Calu3 (cell line): Measurements from ENCODE around the gene HIBADH. TPM values are rescaled to one million over a fixed set of nuclear protein-coding genes. Genes with fewer than 3 reads are reported as not detected.

Source experiments
- BruUV-seq: library from RNA; stranded (reverse); fragments of 400-500 nt; replicated peaks from 2 replicates; lab custom pipeline; 2021; lab: Mats Ljungman, UMichigan
- CTCF ChIA-PET: fragments of 300-600 bp; sonication (Branson Sonifier 250); formaldehyde crosslinking; loops from one replicate; lab custom pipeline; 2022; ENCODE audit warnings: antibody characterized with exemption; lab: Charles Lee
- DNase-seq: peaks from one replicate; pipeline ENCODE4 v3.0.0; 2022
- H3K27ac Mint-ChIP-seq: one replicate; pipeline ENCODE4 v1.8.0; 2022; ENCODE audit warnings: mixed read lengths; ENCODE audit not compliant: unreplicated experiment
- H3K27me3 Mint-ChIP-seq: one replicate; pipeline ENCODE4 v1.8.0; 2022; ENCODE audit warnings: mixed read lengths; ENCODE audit not compliant: unreplicated experiment
- H3K36me3 Mint-ChIP-seq: one replicate; pipeline ENCODE4 v1.8.0; 2022; ENCODE audit warnings: mild to moderate bottlenecking, moderate library complexity, mixed read lengths; ENCODE audit not compliant: insufficient read depth, unreplicated experiment
- H3K4me1 Mint-ChIP-seq: one replicate; pipeline ENCODE4 v1.8.0; 2022; ENCODE audit warnings: mild to moderate bottlenecking, low read depth, mixed read lengths; ENCODE audit not compliant: unreplicated experiment
- H3K4me3 Mint-ChIP-seq: one replicate; pipeline ENCODE4 v1.8.0; 2022; ENCODE audit warnings: mild to moderate bottlenecking, low read depth, moderate library complexity, mixed read lengths; ENCODE audit not compliant: unreplicated experiment
- H3K9me3 Mint-ChIP-seq: one replicate; pipeline ENCODE4 v1.8.0; 2022; ENCODE audit warnings: low read depth, mixed read lengths; ENCODE audit not compliant: unreplicated experiment
- intact Hi-C: fragments of 100-400 bp; cut with micrococcal nuclease; formaldehyde crosslinking; loops from one replicate; pipeline ENCODE4 v1.10.0; 2022; ENCODE audit not compliant: unreplicated experiment
- total RNA-seq: library from RNA; stranded (reverse); gene quantifications from 2 replicates; pipeline ENCODE4 v1.2.3, GENCODE V29; 2022
- TF ChIP-seq, protein P1 (sequence below): fragments of 200-600 bp; IDR thresholded peaks from one replicate; pipeline ENCODE4 v1.8.0; 2022; ENCODE audit warnings: antibody characterized with exemption; ENCODE audit not compliant: unreplicated experiment

The HIBADH gene
- total RNA-seq, 1 experiment from 2014 or later = 74.6 TPM

DNA sequence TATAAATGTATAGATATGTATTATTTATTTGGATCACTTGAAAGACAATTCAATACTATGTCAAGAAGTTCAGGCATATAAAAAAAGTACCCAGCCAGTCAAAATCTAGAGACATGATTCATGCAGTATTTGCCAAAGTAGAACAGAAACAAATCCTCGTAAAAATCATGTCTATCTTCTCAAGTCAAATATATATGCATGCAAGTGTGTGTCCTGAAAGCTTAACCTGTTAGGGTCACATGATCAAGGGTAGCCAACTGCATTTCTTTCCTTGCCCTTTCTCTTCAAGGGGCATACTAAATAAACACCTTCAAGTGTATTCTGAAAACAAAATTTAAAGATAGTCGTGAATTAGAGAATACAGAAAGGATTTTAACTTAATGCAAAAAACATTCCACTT is 107.0 kb downstream of the HIBADH start:
- Mint-ChIP-seq H3K36me3 (no peaks in the 10 kb centered on the region), H3K9me3 (no peaks in the 10 kb centered on the region), H3K27ac (no peak overlapping the region), H3K4me1 (no peaks in the 10 kb centered on the region), H3K27me3 (no peaks in the 10 kb centered on the region), H3K4me3 (no peak overlapping the region)
- TF ChIP-seq, protein P1, sequence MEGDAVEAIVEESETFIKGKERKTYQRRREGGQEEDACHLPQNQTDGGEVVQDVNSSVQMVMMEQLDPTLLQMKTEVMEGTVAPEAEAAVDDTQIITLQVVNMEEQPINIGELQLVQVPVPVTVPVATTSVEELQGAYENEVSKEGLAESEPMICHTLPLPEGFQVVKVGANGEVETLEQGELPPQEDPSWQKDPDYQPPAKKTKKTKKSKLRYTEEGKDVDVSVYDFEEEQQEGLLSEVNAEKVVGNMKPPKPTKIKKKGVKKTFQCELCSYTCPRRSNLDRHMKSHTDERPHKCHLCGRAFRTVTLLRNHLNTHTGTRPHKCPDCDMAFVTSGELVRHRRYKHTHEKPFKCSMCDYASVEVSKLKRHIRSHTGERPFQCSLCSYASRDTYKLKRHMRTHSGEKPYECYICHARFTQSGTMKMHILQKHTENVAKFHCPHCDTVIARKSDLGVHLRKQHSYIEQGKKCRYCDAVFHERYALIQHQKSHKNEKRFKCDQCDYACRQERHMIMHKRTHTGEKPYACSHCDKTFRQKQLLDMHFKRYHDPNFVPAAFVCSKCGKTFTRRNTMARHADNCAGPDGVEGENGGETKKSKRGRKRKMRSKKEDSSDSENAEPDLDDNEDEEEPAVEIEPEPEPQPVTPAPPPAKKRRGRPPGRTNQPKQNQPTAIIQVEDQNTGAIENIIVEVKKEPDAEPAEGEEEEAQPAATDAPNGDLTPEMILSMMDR = no peak
- CTCF ChIA-PET = no interaction called here
- DNase-seq = no peak
- intact Hi-C loops = no loop called here
- no TSS peak for BruUV-seq

DNA sequence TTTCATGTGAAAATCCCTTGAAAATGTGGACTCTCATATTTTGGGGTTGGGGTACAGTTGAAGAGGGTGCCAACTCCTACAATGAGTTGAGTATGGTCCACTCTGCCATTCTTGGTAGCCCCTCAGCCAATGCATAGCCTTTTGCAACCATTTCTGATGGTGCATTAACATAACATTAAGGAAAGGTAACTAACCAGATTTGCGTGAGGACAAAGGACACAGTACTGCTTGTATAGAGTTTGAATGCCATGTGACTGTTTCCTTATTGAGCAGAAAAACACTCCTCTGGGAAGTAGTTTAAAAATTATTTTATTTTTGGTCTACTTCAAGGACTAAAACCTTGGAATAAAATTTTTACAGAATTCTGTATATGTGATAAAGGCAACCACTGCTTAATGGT is 107.9 kb downstream of the HIBADH start:
- BruUV-seq = no TSS peak
- H3K36me3 Mint-ChIP-seq = no peaks in the 10 kb centered on the region
- H3K4me1 Mint-ChIP-seq = peaks cover 7% of the 10 kb centered on the region
- H3K4me3 Mint-ChIP-seq = no peak overlapping the region
- TF ChIP-seq, protein P1 = no peak
- CTCF ChIA-PET = no interaction called here
- intact Hi-C loops = no loop called here
- no peak for DNase-seq
- H3K9me3 Mint-ChIP-seq = no peaks in the 10 kb centered on the region
- no peaks in the 10 kb centered on the region for H3K27me3 Mint-ChIP-seq
- H3K27ac Mint-ChIP-seq = no peak overlapping the region

DNA sequence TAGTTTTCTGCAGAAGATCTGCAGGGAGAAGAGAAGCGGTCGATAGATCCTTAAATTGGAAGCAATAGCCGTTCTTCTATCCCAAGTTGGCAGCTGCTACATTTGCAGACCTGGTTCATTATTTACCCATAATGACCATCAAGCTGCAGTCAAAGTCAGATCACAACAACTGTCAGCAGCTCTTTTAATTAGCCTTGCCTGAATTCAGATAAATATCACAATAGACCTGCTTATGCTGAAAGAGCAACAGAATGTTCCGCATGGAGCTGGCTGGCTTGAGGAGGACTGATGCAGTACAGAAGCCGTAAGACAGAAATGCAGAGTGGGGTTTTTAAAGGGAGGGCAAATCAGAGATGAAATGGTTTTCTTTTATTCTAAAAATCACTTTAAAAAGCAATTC is 109.4 kb downstream of the HIBADH start:
- TF ChIP-seq, protein P1 = no peak
- Mint-ChIP-seq H3K4me1 (peaks cover 9% of the 10 kb centered on the region), H3K36me3 (no peaks in the 10 kb centered on the region), H3K4me3 (no peak overlapping the region), H3K9me3 (no peaks in the 10 kb centered on the region), H3K27me3 (no peaks in the 10 kb centered on the region), H3K27ac (no peak overlapping the region)
- intact Hi-C loops = no loop called here
- no peak for DNase-seq
- no TSS peak for BruUV-seq
- CTCF ChIA-PET = interaction anchor here (0.5 kb wide), 1 partner anchor 171 kb away, joined by 3 read pairs; no protein-coding TSS in a partner anchor

DNA sequence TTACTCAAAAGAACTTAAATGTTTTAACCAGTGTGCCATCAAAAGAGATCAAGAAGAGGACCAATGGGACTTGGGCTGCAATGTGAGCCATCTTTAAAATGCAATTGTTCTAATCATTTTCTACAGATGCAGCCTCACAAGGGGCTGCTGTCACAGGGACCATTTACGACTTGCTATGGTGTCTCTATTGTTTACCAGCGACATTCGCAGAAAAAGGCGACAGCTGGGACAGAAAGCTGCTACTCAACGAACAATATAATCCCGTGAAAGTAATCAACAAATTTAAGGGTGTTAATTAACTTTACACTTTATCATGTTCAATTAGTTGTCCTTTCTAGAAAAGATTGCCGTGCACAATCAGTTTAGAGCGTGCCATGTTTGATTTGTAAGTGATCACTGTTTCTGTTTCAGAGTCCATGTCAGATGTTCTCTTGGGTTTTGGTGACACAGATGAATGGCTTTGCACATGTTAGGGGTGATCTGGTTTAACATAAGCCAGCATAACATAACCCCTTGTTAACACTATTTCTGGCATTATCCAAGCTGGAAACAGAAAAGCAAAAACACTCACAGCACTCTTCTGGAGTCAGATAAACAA is 110.8 kb downstream of the HIBADH start:
- TF ChIP-seq, protein P1 = no peak
- H3K9me3 Mint-ChIP-seq = no peaks in the 10 kb centered on the region
- no peak overlapping the region for H3K27ac Mint-ChIP-seq
- H3K4me3 Mint-ChIP-seq = no peak overlapping the region
- CTCF ChIA-PET = no interaction called here
- no TSS peak for BruUV-seq
- intact Hi-C loops = no loop called here
- H3K27me3 Mint-ChIP-seq = no peaks in the 10 kb centered on the region
- H3K36me3 Mint-ChIP-seq = no peaks in the 10 kb centered on the region
- H3K4me1 Mint-ChIP-seq = peaks cover 9% of the 10 kb centered on the region
- no peak for DNase-seq
